ENCODE data around the gene ABI1.

DNA sequence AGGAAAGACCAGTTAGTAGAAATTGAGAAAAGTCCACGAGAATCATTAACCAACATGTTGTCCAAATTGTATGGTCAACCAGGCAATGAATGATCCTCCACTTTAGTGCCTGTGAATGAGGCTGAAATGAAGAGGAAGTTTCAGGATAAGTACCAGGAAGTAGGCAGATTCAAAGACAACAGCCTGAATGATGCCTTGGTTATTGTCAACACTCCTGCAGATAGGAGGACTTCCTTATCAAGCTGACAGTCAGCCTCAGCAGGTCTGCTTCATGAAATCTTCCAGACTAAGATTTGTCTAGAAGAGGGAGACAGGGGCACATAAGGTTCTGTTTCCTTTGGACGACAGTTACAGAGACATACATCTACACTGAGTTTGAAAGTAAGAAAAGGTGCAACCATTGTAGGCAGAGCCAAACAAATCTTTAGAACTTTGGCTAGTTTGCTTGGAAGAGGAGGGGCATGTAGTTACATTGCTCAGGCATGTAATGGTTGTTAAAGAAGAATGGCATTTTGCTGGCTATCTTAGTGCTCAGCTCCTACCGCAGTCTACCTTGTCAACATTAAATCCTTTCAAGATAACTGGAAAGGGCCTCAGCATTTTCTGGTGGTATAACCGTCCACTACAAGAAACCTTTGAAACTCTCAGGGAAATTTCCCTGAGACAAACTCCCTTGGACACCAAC lies 81.4 kb downstream of the ABI1 start:
- TF ChIP-seq CCAR2 (IDR thresholded peaks at IDR 0.05; ENCODE audit: low read depth, low read length) (no peak), FOXM1 (IDR thresholded peaks at IDR 0.05; ENCODE audit: low read depth) (no peak), FOXM1 (CRISPR knock-in tag; IDR thresholded peaks at IDR 0.05; ENCODE audit: low read depth) (no peak)
- TF ChIP-seq, protein P1, sequence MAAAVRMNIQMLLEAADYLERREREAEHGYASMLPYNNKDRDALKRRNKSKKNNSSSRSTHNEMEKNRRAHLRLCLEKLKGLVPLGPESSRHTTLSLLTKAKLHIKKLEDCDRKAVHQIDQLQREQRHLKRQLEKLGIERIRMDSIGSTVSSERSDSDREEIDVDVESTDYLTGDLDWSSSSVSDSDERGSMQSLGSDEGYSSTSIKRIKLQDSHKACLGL (CRISPR knock-in tag; IDR thresholded peaks at IDR 0.05; ENCODE audit: borderline replicate concordance, poor library complexity, severe bottlenecking), result no peak
- TF ChIP-seq, protein P2, sequence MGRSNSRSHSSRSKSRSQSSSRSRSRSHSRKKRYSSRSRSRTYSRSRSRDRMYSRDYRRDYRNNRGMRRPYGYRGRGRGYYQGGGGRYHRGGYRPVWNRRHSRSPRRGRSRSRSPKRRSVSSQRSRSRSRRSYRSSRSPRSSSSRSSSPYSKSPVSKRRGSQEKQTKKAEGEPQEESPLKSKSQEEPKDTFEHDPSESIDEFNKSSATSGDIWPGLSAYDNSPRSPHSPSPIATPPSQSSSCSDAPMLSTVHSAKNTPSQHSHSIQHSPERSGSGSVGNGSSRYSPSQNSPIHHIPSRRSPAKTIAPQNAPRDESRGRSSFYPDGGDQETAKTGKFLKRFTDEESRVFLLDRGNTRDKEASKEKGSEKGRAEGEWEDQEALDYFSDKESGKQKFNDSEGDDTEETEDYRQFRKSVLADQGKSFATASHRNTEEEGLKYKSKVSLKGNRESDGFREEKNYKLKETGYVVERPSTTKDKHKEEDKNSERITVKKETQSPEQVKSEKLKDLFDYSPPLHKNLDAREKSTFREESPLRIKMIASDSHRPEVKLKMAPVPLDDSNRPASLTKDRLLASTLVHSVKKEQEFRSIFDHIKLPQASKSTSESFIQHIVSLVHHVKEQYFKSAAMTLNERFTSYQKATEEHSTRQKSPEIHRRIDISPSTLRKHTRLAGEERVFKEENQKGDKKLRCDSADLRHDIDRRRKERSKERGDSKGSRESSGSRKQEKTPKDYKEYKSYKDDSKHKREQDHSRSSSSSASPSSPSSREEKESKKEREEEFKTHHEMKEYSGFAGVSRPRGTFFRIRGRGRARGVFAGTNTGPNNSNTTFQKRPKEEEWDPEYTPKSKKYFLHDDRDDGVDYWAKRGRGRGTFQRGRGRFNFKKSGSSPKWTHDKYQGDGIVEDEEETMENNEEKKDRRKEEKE (IDR thresholded peaks at IDR 0.05; ENCODE audit: borderline replicate concordance in 1 of 2, control insufficient read depth in 1 of 2, low read depth in 2 of 2, low read length in 1 of 2), result no peak
